DMS53 treated with DMSO at 0.1 percent for 48 hours (cell line): ENCODE measurements around the gene ZRANB1.

Experiments used
- DNase-seq: peaks from one replicate; lab custom pipeline; 2025; ENCODE audit not compliant: unreplicated experiment; lab: John Stamatoyannopoulos, UW

Gene ZRANB1

DNA sequence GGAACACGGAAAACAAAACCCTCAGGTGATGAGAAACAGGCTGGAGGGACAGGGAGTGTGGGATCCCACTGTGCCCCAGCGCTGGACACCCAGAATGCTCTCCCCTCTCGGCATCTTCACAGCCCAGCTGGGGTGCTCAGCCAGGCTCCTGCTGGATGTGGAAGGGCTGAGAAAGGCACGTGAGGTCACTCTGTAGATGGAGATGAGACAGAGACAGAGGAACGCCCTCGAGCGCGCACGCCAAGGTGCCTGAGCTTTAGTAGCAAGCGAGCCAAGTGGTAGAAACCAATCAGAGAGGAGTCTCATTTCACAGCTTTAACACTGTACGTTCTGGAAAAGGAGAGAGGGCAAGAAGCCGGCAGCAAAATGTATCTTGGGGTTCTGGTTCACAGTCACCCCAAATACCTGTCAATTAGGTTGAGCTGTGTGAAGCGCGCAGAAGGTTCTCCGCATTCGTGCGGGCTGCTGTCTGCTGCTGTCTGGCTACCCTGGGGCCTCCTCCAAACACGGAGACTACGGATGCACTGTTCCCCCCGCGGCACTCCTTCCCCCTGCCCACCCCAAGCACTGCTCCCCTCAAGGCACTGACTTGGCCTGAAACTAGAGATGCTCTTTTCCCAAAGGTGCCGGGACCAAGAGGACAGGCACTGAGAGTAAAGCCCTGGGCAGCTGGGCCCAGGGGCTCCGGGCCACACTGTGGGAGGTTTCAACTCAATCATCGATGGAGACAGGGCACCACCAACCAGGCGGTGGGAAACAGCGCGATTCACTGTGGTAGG is 91.4 kb downstream of the ZRANB1 start:
- DNase-seq = no peak

GRCh38 chr10:125034675-125035074 is 92.8 kb downstream of the ZRANB1 start:
- no peak for DNase-seq

DNA sequence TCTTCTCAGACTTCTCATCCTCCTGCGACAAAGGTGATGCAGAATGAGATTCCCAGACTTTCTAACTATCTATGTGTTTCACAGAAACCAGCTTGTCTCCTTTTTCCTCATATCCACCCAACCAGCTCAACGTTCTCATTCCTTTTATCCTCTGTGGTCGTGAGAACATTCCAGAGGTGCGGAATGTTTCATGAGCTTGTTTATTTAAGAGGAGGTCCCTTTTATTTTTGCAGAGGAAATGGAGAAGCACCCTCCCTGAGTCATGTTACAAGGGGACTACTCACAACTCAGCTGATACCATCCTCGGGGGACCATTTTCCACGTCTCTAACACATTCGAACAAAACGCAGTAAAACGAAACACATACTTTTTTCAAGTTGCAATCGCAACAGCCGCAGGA is 93.2 kb downstream of the ZRANB1 start:
- DNase-seq = no peak

DNA sequence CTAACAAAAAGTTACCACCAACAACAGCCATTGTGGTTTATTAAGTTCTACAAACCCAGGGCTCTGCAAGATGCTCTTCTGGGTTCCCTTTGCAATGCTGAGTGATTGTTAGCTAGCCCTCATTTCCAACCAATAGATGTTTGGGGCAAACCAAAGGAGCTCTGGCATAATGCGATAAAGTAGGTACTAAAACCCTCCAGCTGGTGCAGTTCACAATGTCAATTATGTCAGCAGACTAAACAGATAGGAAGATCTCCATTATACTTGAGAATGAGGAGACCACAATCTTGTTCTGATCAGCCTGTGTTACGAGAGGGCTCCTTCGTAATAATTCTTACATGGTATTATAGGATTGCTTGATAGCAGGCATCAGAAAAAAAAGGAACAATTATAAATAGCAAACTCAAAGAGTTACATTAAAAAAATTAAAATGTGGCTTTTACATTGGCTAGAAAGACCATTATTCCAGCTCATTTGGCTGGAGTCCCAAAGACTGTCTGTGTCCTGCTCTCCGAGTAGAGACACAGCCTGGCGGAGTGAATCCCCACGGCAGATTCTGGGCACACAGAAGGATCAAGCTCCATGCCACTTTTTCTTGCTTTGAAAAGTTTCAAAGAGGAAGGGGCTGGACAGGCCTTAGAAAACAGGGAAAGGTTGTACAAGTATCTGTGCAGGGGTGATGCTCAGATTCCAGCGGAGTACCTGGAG is 93.8 kb downstream of the ZRANB1 start:
- DNase-seq = no peak

DNA sequence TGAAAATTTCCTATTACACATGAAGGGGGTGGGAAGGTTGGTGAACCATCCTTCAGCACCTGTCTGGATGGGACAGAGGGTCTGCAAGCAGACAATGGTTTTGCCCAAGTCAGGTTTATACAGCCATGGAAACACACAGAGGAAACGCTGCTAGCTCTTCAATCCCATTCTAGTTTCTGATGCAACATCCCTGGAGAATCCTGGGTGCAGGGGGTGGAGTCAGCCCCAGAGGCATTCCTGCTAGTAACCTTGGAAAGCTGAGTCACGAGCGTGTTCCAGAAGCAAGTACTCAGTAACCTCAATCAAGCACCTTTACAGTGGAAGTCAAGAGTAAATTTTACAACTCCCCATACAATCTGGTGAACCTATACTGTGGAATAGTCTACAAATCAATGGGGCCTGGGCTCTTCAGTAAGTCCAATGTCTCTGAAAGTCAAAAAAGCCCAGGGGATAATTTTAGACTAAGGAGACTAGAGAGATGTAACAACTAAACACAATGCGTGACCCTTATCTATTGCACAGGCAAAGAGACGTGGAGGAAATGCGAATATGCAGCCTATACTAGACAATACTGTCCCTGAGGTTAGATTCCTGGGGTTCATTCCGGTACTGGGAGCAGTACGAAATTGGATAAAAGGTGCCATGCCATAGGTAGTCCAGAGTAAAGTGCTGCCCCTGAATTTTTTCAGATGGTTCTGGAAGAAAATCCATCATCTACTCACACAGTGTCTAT is 95.4 kb downstream of the ZRANB1 start:
- no peak for DNase-seq
